HepG2 (cell line): ENCODE measurements around the gene TCAF1. TPM values are rescaled to one million over a fixed set of nuclear protein-coding genes. Genes with fewer than 3 reads are reported as not detected.

Experiments used
- ATF7-NPFF ChIP-seq: sonication (generic); formaldehyde crosslinking; IDR thresholded peaks from 2 replicates; pipeline ENCODE4 v1.8.1; 2023; ENCODE audit warnings: mild to moderate bottlenecking, low read depth, missing genetic modification reagents, moderate library complexity
- BRD4 ChIP-seq: sonication (generic); formaldehyde crosslinking; IDR thresholded peaks from 2 replicates; pipeline ENCODE4 v1.4.0; 2020; ENCODE audit warnings: missing genetic modification reagents
- CENPX ChIP-seq: sonication (generic); formaldehyde crosslinking; IDR thresholded peaks from 2 replicates; pipeline ENCODE4 v1.9.0; 2021; ENCODE audit warnings: mild to moderate bottlenecking, missing genetic modification reagents, moderate library complexity
- CHD2 ChIP-seq: IDR thresholded peaks from 2 replicates; pipeline ENCODE4 v1.6.1; 2011; ENCODE audit warnings: low read depth, low read length, improper control_type of control experiment
- DBP ChIP-seq: sonication (generic); formaldehyde crosslinking; IDR thresholded peaks from 2 replicates; pipeline ENCODE4 v1.4.0; 2020; ENCODE audit warnings: missing genetic modification reagents; ENCODE audit errors: not compliant biosample characterization
- GATAD2A ChIP-seq: IDR thresholded peaks from 2 replicates; pipeline ENCODE4 v1.6.1; 2016
- IRF1 ChIP-seq: sonication (generic); formaldehyde crosslinking; IDR thresholded peaks from 2 replicates; pipeline ENCODE4 v1.4.0; 2020; ENCODE audit warnings: low read depth, mild to moderate bottlenecking, missing genetic modification reagents
- MXD3 ChIP-seq: IDR thresholded peaks from 2 replicates; pipeline ENCODE4 v1.6.1; 2016; ENCODE audit warnings: mild to moderate bottlenecking, missing biosample characterization, missing genetic modification reagents
- MZF1 ChIP-seq: sonication (generic); formaldehyde crosslinking; IDR thresholded peaks from 2 replicates; pipeline ENCODE4 v1.8.1; 2023; ENCODE audit warnings: mild to moderate bottlenecking, missing genetic modification reagents, borderline replicate concordance
- NFE2L1 ChIP-seq: sonication (generic); formaldehyde crosslinking; IDR thresholded peaks from 2 replicates; pipeline ENCODE4 v1.4.0; 2020; ENCODE audit warnings: missing genetic modification reagents, mild to moderate bottlenecking, borderline replicate concordance
- PHF20 ChIP-seq: sonication (generic); formaldehyde crosslinking; IDR thresholded peaks from 2 replicates; pipeline ENCODE4 v1.5.0; 2020; ENCODE audit warnings: mild to moderate bottlenecking, missing genetic modification reagents
- PITX1 ChIP-seq: sonication (generic); formaldehyde crosslinking; IDR thresholded peaks from 2 replicates; pipeline ENCODE4 v1.5.1; 2020; ENCODE audit warnings: mild to moderate bottlenecking, missing genetic modification reagents
- POLR2A ChIP-seq, 2 experiments: IDR thresholded peaks; 2 replicates each; pipeline ENCODE4 v1.6.1; 2011; ENCODE audit warnings: low read depth in 2 of 2, low read length in 2 of 2, mild to moderate bottlenecking in 1 of 2, moderate library complexity in 1 of 2; ENCODE audit not compliant: insufficient read depth in 1 of 2
- PRDM15 ChIP-seq: sonication (generic); formaldehyde crosslinking; IDR thresholded peaks from 2 replicates; pipeline ENCODE4 v1.4.0; 2020; ENCODE audit warnings: missing genetic modification reagents
- PTBP1 ChIP-seq: fragments of 200-400 bp; formaldehyde crosslinking; IDR thresholded peaks from 2 replicates; pipeline ENCODE4 v1.6.1; 2018; ENCODE audit warnings: low read length, low read depth; ENCODE audit not compliant: poor library complexity, severe bottlenecking
- SMC3 ChIP-seq: IDR thresholded peaks from 2 replicates; pipeline ENCODE4 v1.6.1; 2011; ENCODE audit warnings: low read length, improper control_type of control experiment
- TOE1 ChIP-seq: sonication (generic); formaldehyde crosslinking; IDR thresholded peaks from 2 replicates; pipeline ENCODE4 v1.4.0; 2020; ENCODE audit warnings: mild to moderate bottlenecking, missing genetic modification reagents
- ZFP36L2 ChIP-seq: sonication (generic); formaldehyde crosslinking; IDR thresholded peaks from 2 replicates; pipeline ENCODE4 v1.4.0; 2020; ENCODE audit warnings: missing genetic modification reagents
- ZFP62 ChIP-seq: sonication (generic); formaldehyde crosslinking; IDR thresholded peaks from 2 replicates; pipeline ENCODE4 v1.4.0; 2020; ENCODE audit warnings: missing genetic modification reagents
- ZFYVE20 ChIP-seq: sonication (generic); formaldehyde crosslinking; IDR thresholded peaks from 2 replicates; pipeline ENCODE4 v1.8.0; 2023; ENCODE audit warnings: low read depth, mild to moderate bottlenecking, moderate library complexity, missing genetic modification reagents, borderline replicate concordance
- ZNF367 ChIP-seq: sonication (generic); formaldehyde crosslinking; IDR thresholded peaks from 2 replicates; pipeline ENCODE4 v1.4.0; 2020; ENCODE audit warnings: missing genetic modification reagents, borderline replicate concordance
- ZNF724P ChIP-seq: sonication (generic); formaldehyde crosslinking; IDR thresholded peaks from 2 replicates; pipeline ENCODE4 v1.8.0; 2022; ENCODE audit warnings: missing genetic modification reagents, borderline replicate concordance
- ZNF790 ChIP-seq: sonication (generic); formaldehyde crosslinking; IDR thresholded peaks from 2 replicates; pipeline ENCODE4 v1.8.0; 2022; ENCODE audit warnings: missing genetic modification reagents, mild to moderate bottlenecking, borderline replicate concordance
- ZZZ3 ChIP-seq: sonication (generic); formaldehyde crosslinking; IDR thresholded peaks from 2 replicates; pipeline ENCODE4 v1.4.0; 2020; ENCODE audit warnings: missing genetic modification reagents, mild to moderate bottlenecking, borderline replicate concordance
- polyA plus RNA-seq, 8 experiments: library from polyadenylated mRNA; depleted of rRNA in 3 of 8; stranded (reverse) in 7 of 8; unstranded in 1 of 8; fragments of >200 nt; fragmentation: Illumina TruSeq in 4 of 8; extraction: Trizol in 4 of 8; gene quantifications; 2 replicates each; pipeline versions ENCODE4 v1.2.1 to v1.2.3, GENCODE V29; 2011 to 2016; ENCODE audit warnings: low read depth in 4 of 8, missing spikeins in 1 of 8, mixed read lengths in 1 of 8; ENCODE audit not compliant: insufficient read depth in 1 of 8
- total RNA-seq, 5 experiments: library from RNA; depleted of rRNA; stranded (reverse); fragments of >200 nt; fragmentation: Illumina TruSeq; extraction: Trizol; gene quantifications; 2 replicates each; pipeline ENCODE4 v1.2.3, GENCODE V29; 2016; ENCODE audit warnings: low read depth in 1 of 5

TCAF1 gene
- total and polyA plus RNA-seq, 2 of the 13 experiments (the other 11 are each of a cell fraction or from before 2014, with no cell fraction given) = 36.2 to 101 TPM

- TF ChIP-seq ZNF790 (CRISPR knock-in tag) (peak; percentile 45; the same call in 1 of the 2 replicates), MZF1 (CRISPR knock-in tag) (no peak), ZNF724P (CRISPR knock-in tag) (no peak), TOE1 (CRISPR knock-in tag) (no peak), DBP (CRISPR knock-in tag) (no peak), POLR2A (IDR thresholded peaks at IDR 0.05; ENCODE audit: insufficient read depth in 1 of 2, low read depth in 2 of 2, low read length in 2 of 2) (peak; percentile 62 to 79), NFE2L1 (CRISPR knock-in tag) (no peak), ZFYVE20 (CRISPR knock-in tag) (no peak), MXD3 (CRISPR knock-in tag) (no peak), ZNF367 (CRISPR knock-in tag) (no peak), CENPX (no peak), PITX1 (CRISPR knock-in tag) (peak; percentile 51; the same call in 1 of the 2 replicates), PTBP1 (no peak), SMC3 (no peak), PRDM15 (CRISPR knock-in tag) (no peak), IRF1 (CRISPR knock-in tag) (no peak), ATF7-NPFF (CRISPR knock-in tag) (no peak), GATAD2A (CRISPR knock-in tag) (peak; percentile 63), ZZZ3 (CRISPR knock-in tag) (no peak), ZFP62 (CRISPR knock-in tag) (no peak), CHD2 (0 out of 2 replicates have a peak, but pooled peaks have one; percentile 24), ZFP36L2 (CRISPR knock-in tag) (no peak), BRD4 (CRISPR knock-in tag) (no peak), PHF20 (CRISPR knock-in tag) (no peak)
Observed at GRCh38 chr7:143882020-143882603, 19.9 kb downstream of the TCAF1 start (continued).
